ENCODE data around the gene LTA4H.

GRCh38 chr12:96083020-96083719 is 47.8 kb upstream of the LTA4H start:
- TF ChIP-seq CTCF (IDR thresholded peaks at IDR 0.05) (no peak), POLR2A (IDR thresholded peaks at IDR 0.05) (no peak)
